ENCODE results near the gene MYEOV.

MYEOV gene

GRCh38 chr11:69293819-69294505 lies at the start of gene MYEOV:
TSS of gene MYEOV (plus strand) at chr11:69294155. CDS start at chr11:69295355, 1,200 bp downstream.
- no peak for DNase-seq

DNA sequence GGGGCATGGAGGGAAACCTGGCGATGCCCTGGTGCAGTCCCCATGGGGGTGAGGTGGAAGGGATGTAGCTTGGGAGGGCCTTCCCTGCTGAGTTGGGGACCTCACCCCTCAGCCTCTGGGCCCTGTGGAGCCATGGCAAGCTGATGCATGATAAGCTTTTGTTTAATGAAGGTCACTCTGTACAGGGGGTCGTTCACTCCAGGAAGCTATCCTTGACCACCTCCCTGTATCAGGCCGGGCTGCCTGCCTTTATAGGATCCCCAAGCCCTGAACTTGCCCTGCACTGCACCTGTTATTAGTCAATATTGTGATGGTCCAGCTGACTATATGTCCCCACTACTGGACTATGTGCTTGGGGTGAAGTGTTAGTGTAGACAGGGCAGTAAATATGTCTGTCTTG lies 49.7 kb upstream of the MYEOV start:
- no peak for DNase-seq

DNA sequence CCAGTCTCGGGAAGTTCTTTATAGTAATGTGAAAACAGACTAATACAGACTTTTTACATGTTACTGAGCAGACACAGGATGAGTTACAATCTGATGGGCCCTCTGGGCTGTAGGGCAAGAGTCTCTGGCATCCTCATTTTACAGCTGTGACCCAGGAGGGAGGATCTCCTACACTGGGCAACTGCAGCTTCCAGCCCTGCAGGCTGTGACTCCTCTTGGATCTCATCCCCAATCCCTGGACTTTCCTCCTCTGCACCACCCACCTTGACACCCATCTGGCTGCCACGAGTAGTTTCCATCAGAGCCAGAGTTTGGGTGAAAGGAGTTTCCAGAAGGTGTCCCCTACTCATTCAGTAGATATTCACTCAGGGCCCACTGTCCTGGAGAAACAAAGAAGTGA lies 48.9 kb upstream of the MYEOV start:
- DNase-seq: no peak

- DNase-seq: no peak
These were observed 48.2 kb upstream of the MYEOV start for GRCh38 chr11:69245491-69246345.

- DNase-seq: no peak
These were observed 44.4 kb upstream of the MYEOV start for GRCh38 chr11:69249311-69250185.

- DNase-seq: no peak
These were observed 43.5 kb upstream of the MYEOV start for GRCh38 chr11:69250186-69251056.

DNA sequence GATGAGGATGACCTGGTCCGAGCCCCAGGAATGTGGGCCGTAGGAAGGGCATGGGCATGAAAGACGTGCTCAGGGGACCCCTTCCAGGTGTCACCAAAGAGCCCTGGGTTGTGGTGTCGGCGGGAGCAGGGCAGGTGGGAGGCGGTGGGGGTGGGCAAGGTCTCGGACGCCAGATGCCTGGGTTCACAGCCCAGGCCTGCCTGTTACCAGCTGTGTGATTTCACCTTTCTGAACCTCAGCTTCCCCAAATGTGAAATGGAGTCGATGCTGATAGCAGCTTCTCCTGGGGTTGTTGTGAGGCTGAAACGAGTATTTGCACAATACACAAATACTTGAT lies 42.9 kb upstream of the MYEOV start:
- DNase-seq: no peak

- no peak for DNase-seq
These were observed 42.1 kb upstream of the MYEOV start for GRCh38 chr11:69251639-69252489.

GRCh38 chr11:69252490-69252837 lies 41.5 kb upstream of the MYEOV start:
- no peak for DNase-seq

- no peak for DNase-seq
These were observed 40.9 kb upstream of the MYEOV start for GRCh38 chr11:69253028-69253427.

DNA sequence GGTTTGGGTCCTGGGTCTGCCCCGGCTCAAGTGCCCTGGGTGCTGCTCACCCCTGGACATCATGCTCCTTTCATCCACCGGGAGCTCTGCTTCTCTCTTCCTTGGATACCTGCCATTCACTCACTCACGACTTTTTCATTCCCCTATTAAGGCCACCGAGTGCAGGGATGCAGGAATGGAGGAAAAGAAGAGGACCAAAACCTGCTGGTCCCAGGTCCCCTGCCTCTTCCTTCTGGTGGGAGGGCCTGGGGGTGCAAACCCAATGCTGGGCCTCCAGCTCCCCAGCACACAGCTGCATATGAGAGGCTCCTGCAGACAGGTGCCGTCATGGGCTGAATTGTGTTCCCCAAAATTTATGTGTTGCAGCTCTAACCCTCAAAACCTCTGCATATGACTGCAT lies 36.8 kb upstream of the MYEOV start:
- no peak for DNase-seq

- DNase-seq: no peak
These were observed 35.9 kb upstream of the MYEOV start for GRCh38 chr11:69257838-69258658.

DNA sequence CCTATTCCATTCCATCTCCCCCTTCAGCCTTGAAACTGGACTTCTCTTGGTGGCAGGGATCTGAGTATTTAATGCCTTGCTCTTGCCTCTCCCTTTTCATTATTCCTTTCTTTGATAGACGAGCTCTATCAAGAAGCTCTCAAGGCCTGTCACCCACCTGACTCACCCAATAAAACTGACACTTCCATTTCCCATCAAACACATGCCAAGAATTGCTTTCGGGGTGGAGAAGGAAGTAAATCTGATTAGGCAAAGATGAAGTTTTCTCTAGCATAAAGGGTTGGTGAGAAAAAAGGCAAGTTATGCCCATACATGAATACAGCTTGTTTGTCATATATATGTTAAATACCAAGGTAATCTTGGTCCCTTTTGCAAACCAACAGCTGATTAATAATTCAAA lies 34.9 kb upstream of the MYEOV start:
- no peak for DNase-seq

DNA sequence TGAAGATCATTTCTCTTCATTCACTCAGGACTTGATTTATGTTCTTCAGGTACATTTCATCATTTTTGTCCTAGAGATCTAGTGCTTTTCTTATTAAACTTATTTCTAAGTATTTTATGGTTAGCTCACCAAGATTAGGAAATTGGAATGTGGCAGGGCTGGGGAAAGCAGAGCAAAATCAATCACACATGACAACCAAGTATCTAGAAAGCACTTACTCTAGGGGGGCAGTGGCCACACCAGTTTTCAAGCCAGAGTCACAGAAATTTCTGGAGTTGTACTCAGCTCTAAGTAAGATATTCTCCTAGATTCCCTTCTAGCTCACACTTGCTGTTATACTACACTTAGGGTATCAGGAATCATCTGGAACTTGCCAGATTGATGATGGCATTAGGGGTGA lies 33.3 kb upstream of the MYEOV start:
- no peak for DNase-seq

DNA sequence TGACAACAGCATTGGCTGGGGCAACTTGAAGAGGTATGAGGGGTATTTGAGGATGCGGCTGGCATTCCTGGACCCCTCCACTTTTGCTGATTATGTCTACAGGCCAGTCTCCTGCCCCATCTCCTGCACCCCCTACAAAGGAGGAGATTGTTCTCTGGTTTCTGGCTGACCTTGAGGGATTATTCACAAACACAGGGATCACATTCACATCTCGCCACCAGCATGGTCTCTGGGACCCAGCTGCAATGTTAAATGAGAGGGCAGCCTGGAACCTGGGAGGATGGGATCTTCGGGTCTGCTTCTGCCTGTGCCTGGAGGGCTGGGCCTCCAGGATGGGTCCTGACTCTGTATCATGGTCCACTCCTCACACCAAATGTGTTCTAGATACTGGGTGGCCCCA lies 32.8 kb upstream of the MYEOV start:
- DNase-seq: no peak

DNA sequence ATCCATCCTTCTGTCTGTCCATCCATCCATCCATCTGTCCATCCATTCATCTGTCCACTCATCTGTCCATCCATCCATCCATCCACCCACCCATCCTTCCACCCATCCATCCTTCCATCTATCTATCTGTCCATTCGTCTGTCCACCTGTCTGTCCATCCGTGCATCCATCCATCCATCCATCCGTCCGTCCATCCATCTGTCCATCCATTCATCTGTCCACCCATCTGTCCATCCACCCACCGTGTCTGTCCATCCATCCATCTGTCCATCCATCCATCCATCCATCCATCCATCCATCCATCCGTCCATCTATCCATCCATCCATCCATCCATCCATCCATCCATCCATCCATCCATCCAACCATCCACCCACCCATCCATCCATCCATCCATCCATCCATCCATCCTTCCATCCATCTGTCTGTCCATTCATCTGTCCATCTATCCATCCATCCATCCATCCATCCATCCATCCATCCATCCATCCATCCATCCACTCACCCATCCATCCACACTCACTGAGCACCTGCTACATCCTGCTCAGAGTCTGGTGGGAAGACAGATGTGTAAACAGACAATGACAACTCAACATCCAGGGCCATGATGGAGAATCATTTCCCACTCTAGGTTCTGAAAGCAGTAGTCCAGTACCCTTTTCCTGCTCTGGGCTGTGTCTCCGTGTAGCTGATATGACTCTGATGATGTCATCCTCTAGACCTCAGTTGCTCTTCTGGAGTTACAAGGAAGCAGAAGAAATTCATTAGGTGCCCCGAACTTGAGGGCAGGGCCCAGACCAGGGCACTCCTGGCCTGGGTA lies 30.8 kb upstream of the MYEOV start:
- no peak for DNase-seq

GRCh38 chr11:69263736-69264052 lies 30.3 kb upstream of the MYEOV start:
- no peak for DNase-seq

- no peak for DNase-seq
These were observed 29.5 kb upstream of the MYEOV start for GRCh38 chr11:69264486-69264885.

DNA sequence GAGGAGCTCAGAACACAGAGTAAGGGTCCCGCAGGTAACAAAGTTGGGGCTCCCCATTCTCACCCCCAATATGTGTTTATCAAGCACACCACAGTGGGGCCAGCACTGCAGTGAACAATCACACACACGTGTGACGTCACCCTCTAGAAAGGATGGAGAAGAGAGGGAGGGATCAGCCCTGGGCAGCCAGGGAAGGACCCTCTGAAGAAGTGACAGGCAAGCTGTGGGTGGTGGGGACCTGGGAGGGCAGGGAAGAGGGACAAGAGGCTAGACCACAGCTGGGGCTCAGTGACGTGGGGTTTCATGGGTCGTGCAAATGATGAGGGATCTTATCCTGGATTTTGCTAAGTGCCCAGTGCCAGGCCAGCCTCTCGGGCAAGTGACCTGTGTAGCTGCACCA lies 28.7 kb upstream of the MYEOV start:
- no peak for DNase-seq

DNA sequence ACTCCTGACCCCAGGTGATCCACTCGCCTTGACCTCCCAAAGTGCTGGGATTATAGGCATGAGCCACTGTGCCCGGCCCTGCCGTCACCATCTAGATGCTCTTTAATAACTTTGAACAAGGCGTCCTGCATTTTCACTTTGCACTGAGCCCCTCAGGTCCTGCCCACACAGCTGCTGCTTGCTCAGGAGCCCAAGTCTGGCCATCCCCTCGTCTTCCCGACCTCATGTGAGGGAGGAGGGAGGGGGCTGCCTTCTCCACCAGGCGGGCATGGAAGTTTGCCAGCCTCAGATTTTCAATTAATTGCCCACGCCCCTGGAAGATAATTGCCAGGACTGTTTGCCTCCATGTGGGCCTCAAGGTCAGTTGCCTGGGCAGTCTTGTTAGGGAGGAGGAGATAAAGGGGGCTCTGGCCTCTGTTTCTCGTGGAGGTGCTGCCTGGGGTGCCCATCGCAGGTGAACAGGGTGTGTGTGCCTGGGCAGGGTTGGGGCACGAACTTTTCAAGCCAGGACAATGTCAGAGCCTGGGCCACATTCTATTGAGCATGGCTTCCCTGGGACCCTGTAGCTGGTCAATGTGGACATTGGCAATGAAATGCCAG lies 27.9 kb upstream of the MYEOV start:
- no peak for DNase-seq
